SK-N-MC (cell line): Measurements from ENCODE around the gene LRRC4B.

Experiments used
- EZH2 ChIP-seq: fragments of 200-600 bp; sonication (generic); IDR thresholded peaks from one replicate; pipeline ENCODE4 v1.6.1; 2017; ENCODE audit warnings: antibody characterized with exemption
- POLR2AphosphoS5 ChIP-seq: IDR thresholded peaks from 2 replicates; pipeline ENCODE4 v1.6.1; 2012; ENCODE audit warnings: mild to moderate bottlenecking, low read depth, low read length, borderline replicate concordance

DNA sequence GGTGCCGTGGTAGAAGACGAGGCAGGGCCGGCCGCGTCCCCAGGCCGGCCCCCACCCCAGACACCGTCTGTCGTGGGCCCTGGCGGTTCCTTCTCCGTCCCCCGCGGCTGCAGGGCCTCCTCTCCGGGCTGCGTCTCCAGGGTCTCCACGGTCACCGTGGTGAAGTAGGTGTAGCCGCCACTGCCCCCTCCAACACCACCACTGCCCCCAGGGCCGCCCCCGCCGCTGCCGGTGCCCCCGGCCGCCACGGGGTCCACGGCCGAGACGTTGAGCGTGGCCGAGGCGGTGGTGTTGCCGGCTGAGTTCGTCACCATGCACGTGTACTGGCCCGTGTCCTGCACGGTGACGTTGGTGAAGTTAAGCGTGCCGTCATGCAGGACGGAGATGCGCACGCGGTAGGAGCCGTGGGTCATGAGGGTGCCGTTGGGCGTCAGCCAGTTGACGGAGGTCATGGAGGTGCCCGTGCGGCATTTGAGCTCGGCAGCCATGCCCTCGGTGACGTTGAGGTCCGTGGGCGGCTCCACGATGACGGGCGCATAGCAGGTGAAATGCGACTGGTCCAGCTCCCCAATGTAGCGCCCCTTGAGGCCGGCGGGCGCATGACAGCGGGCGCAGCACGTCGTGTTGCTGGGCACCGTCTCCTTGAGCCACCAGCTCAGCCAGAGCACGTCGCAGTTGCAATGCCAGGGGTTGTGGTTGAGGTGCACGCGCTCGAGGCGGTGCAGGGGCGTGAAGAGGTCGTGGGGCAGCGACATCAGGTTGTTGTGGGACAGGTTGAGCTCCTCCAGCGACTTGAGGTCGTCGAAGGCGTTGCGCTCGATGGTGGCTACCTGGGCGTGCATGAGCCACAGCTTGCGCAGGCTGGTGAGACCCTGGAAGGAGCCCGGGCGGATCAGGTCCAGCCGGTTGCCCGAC, 49.9 kb downstream of the LRRC4B start:
- TF ChIP-seq EZH2 (no peak), POLR2AphosphoS5 (no peak)
